GM18508 (cell line): ENCODE data around the gene LRP10.
A peak's percentile ranks its signal among the peaks of the same experiment; 100 is the strongest.
"Not testable (repeated sequence)": the region's sequence is repeated elsewhere in the genome, so short reads cannot be mapped to it uniquely, and the experiment has no call there.

Experiments used
- ATAC-seq: cut with Tn5 transposase; IDR thresholded peaks from one replicate; pipeline ENCODE4 v1.9.1; 2021; ENCODE audit warnings: moderate number of reproducible peaks; ENCODE audit not compliant: insufficient read depth, unreplicated experiment

The LRP10 gene

DNA sequence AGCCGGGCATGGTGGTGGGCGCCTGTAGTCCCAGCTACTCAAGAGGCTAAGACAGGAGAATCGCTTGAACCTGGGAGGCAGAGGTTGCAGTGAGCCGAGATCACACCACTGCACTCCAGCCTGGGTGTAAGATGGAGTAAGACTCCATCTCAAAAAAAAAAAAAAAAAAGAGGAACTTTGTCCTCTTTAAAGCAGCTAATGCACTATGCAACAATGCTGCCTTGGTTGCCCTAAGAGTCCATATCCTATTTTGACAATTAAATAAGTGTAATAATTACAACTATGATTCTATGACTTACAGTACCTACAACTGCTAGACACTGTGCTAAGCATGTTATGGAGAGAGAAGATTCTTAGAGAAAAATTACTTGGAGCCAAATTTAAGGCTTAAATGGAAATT is 43.3 kb downstream of the LRP10 start:
- not testable (repeated sequence) for ATAC-seq

DNA sequence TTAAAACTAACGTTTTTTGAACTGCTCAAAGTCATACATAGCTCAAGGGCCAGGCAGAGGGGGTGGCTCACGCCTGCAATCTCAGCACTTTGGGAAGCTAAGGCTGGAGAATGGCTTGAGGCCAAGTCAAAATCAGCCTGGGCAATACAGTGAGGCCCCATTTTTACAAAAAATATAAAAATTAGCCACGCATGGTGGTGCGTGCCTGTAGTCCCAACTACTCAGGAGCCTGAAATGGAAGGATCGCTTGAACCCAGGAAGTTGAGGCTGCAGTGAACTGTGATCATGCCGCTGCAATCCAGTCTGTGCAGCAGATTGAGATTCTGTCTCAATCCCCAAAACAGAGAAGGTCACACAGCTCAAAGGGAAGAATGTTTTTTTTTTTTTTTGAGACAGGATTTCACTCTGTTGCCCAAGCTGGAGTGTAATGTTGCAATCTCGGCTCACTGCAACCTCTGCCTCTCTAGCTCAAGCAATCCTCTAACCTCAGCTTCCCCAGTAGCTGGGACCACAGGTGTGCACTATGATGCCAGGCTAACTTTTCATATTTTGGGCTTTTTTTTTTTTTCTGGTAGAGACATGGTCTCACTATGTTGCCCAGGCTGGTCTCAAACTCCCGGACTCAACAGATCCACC is 44.5 kb downstream of the LRP10 start:
- no peak for ATAC-seq

DNA sequence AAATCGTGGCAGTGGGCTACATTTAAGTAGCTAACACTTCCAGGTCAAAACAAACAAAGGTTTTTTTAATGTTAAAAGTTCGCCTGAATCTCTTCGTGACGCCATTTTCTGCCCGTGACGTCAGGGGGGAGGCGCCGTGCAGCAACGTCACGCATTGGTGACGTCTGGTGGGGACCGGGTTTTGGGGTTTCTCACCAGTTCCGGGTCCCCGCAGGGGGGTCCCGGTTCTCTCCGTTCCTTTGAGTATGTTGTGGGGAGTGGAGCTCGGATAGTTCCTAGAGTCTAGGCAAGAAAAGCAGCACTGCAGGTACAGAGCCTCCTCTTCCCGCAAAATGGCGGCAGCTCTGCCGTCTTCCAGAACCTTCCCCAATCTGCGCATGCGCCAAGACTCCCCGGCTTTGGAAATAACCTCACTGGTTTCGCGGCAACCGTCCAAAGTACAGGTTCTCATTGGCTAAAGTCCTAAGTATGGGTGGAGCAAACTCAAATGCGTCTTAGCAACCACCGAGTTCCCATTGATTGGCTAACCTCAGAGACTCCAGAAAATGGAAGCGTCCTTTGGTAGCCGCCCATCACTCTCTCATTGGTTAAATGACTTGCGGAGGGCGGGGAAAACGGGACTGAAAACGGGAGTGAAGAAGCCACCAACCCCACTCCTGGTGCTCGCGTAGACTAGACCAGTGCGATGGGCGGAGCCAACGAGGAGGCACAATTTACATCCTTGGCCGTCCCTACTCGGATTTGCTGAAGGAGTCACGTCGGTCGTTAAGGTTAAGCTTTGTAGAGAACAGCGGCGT is 47.5 kb downstream of the LRP10 start, which contains the start of gene RBM23:
Gene RBM23, minus strand, starts transcription at position 346 of the 797 bp plus-strand sequence.
- ATAC-seq = peak; percentile 92

DNA sequence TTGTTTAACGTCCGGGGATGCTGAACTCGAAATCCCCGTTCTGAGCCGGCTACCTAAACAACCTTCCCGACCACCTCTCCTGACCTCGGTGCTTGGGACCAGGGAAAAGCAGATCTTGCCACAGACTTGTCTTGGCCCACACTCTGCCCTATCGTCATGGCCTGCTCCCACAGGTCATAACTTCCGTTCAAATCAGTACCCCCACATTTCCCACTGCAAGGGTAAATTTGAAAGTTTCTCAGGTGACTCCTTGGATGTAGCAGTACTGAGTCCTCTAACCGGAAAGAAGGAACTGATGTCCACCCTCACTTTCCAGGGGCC is 48.0 kb downstream of the LRP10 start:
- no peak for ATAC-seq

DNA sequence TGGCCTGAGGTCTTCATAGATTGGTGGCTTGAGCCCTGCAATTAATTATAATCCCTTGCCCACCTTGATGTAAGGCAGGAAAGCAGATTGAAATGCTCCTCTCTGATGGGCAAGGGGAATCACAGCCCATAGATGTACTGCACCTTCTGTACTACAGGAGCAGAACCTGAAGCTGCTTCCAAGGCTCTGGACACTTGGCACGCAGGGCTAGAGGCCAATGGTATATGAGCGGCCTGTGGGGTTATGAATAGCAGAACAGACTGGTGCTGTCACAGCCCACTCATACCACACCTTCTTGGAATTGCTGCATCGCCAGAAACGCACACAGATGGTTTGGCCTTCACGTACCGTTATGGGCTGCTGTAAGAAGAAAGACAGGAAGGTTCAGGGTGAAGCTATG is 49.2 kb downstream of the LRP10 start:
- ATAC-seq = no peak

DNA sequence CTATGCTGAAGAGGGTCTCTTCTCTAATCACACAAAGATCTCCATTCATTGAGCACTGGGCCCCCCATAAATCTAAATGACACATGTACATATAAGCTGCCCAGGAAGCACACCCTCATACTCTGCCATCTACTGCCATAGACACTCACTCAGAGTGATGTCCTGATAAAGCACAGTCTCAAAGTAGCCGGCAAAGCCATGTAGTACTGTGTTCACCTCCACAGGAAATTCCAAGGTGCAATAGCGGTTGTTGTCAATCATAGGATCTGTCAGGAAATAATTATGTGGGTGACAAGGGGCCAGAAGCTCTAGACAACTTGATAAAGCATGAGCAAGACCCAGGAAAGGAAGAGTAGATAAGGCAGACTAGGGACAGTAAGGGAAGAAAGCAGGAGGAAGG is 50.8 kb downstream of the LRP10 start:
- ATAC-seq = no peak

DNA sequence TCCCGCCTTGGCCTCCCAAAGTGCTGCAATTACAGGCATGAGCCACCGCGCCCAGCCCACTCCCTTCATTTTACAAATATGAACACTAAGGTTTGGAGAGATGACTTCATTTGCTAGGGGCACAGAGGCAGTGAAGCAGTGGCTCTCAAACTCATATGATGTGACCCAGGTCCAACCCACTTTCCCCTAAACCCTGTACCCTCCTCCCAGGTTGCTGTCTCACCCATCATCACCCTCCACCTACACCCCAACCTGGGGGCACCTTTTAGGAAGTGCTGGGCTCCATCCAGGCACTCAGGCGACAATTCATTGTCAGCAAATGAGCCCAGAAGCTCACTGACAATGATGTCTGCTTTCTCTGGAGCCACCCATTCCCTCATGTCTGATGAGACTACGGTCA is 52.2 kb downstream of the LRP10 start:
- no peak for ATAC-seq

DNA sequence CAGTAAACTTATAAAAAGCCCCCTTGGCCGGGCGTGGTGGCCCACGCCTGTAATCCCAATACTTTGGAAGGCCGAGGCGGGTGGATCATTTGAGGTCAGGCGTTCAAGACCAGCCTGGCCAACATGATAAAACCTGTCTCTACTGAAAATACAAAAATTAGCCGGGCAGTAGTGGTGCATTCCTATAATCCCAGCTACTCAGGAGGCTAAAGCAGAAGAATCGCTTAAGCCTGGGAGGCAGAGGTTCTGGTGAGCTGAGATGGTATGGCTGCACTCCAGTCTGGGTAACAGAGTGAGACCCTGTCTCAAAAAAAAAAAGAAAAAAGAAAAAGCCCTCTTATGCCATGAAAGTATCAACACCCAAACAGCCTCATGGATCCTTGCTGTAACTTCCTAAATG is 54.0 kb downstream of the LRP10 start:
- no peak for ATAC-seq

DNA sequence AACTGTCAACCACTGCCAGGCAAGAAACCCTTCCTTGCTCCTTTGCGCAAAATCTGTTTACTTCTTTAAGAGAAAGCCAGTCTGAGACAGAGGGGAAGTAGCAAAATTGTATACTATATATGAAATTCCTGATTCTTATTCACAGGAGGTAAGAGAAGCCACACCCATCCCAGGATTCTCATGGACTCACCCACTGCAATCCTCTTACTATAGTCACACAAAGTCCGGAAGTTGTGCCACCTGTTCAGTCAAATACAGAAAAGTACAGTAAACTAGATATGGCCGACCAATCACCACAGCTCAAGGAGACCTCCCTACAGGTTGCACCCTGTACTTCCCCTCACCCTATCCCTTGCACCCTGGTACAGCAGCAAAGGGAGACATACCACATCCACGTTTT is 54.8 kb downstream of the LRP10 start:
- no peak for ATAC-seq

DNA sequence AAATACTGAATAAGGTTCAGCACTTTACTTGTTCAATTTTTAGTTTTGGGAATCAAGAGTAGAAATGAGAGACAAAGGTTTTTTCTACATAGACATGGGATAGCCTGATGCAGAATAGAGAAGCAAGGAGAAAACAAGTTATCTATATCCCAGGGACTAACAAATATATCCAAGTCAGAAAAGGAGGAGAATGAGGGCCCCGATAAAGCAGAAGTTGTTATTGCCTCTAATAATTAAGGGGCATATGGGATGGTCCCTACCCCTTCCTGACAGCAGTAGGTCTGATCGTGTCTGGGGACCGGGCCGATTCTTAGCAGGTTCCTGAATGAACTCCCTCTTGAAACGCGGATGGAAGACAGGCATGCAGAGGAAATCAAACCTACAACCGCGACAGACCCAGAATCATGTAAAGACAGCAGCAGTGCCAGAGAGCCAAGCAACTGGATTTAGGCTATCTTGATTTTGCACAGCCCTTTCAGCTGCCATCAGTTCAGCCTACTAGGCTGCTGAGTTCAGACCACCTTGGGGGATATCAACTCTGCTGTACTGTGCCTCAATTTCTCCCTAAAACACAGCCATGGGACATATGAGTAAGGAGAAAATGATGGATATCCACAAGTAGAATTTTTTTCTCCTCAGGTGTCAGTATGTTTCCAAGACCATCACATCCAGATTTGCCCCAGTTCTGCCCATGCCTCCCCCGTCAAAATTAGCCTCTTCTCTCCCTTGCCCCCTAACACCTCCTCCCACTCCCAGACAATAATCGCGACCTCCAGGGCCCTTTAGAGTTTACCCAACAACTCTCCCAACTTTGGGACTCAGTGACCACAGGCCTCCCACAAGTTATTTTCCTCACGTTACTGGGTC is 56.9 kb downstream of the LRP10 start:
- no peak for ATAC-seq

DNA sequence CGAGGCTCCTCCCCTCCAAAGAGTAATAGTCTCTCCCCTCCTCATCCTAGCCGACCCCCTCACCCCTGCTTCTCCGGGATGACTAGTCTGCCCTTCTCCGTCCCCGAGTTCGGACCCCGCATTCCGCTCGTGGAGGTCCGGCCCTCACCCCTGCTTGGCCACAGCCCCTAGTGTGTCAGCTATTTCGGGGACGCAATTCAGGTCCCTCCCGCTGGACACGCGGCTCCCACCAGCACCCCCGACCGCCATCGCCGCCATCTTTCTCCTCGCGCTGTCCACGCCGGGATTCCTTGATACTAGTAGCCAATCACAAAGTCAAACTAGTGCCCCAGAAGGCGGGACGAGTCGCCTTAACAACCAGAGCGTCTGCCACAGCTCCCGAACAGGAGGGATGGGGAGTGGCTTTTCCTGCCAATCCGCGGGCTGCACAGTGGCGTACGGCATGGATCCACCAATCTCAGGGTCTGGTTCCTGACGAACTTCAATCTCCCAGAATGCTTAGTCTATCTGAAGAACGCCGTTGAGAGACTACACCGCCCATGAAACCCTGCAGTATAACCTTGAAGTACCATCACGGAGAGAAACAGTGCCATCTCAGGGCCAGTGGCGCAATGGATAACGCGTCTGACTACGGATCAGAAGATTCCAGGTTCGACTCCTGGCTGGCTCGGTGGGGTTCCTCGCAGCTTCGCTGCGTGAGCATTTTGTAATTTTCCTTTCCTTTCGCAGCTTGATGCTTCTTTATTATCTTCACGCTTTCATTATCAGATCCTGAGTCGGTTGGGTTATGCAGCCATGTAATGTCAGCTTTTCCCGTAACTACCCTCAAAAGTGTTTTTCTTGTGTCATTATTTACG is 57.8 kb downstream of the LRP10 start, which contains the start of gene PRMT5:
Gene PRMT5, minus strand, starts transcription at position 273 of the 857 bp plus-strand sequence. Its CDS starts 15 bp downstream, at position 258.
- ATAC-seq = peak; percentile 84

DNA sequence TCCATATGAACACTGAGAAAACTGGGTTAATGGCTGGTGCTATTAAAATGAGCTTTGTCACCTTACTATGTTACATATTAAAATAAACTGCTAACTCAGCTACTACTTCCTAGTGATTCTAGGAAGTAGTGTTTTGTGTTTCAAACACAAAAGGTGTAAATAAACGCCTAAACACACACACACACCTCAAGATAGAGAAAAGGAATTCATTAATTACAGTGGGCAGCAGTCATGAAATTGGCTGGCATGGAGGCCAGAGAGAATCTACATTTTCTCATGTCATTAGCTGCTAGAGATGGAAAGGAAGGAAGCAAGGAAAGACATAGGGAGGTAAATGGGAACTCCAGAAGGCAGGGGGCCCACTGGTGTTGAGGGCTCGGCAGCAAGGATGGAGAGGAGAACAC is 58.4 kb downstream of the LRP10 start:
- ATAC-seq = no peak
